HepG2 (cell line): Measurements from ENCODE around the gene TUFM.

Experiments
- EZH2 ChIP-seq: conservative IDR thresholded peaks from 2 replicates; pipeline ENCODE4 v1.6.1; 2012; ENCODE audit warnings: mild to moderate bottlenecking, low read depth, low read length, moderate library complexity
- GTF3A ChIP-seq: sonication (generic); formaldehyde crosslinking; conservative IDR thresholded peaks from 2 replicates; pipeline ENCODE4 v1.4.0; 2020; ENCODE audit warnings: mild to moderate bottlenecking, missing genetic modification reagents
- HNF4A ChIP-seq: sonication (generic); formaldehyde crosslinking; IDR thresholded peaks from 2 replicates; pipeline ENCODE4 v1.4.0; 2020; ENCODE audit warnings: missing genetic modification reagents
- KMT2B ChIP-seq: IDR thresholded peaks from 2 replicates; pipeline ENCODE4 v1.6.1; 2016; ENCODE audit warnings: missing genetic modification reagents, missing compliant biosample characterization
- NCOA2 ChIP-seq: sonication (generic); formaldehyde crosslinking; IDR thresholded peaks from 2 replicates; pipeline ENCODE4 v1.8.0; 2022; ENCODE audit warnings: inconsistent platforms
- POLR2A ChIP-seq, 2 experiments: IDR thresholded peaks; 2 replicates each; pipeline ENCODE4 v1.6.1; 2011; ENCODE audit warnings: low read depth in 2 of 2, low read length in 2 of 2, mild to moderate bottlenecking in 1 of 2, moderate library complexity in 1 of 2; ENCODE audit not compliant: insufficient read depth in 1 of 2
- THAP11 ChIP-seq: IDR thresholded peaks from 2 replicates; pipeline ENCODE4 v1.6.1; 2016; ENCODE audit warnings: missing biosample characterization, missing genetic modification reagents
- ZNF230 ChIP-seq: sonication (generic); formaldehyde crosslinking; IDR thresholded peaks from 2 replicates; pipeline ENCODE4 v1.4.0; 2020; ENCODE audit warnings: mild to moderate bottlenecking, missing genetic modification reagents
- ZNF24 ChIP-seq: fragments of 450-650 bp; IDR thresholded peaks from 2 replicates; pipeline ENCODE4 v1.6.1; 2017; ENCODE audit warnings: antibody characterized with exemption, mild to moderate bottlenecking
- ZNF660 ChIP-seq: sonication (generic); formaldehyde crosslinking; IDR thresholded peaks from 2 replicates; pipeline ENCODE4 v1.5.1; 2020; ENCODE audit warnings: mild to moderate bottlenecking, low read depth, missing genetic modification reagents, borderline replicate concordance
- ZNF839 ChIP-seq: sonication (generic); formaldehyde crosslinking; IDR thresholded peaks from 2 replicates; pipeline ENCODE4 v1.4.0; 2020; ENCODE audit warnings: missing genetic modification reagents, mild to moderate bottlenecking, borderline replicate concordance
- TF ChIP-seq, protein P1 (sequence below): sonication (generic); formaldehyde crosslinking; IDR thresholded peaks from 2 replicates; pipeline ENCODE4 v1.5.0; 2020; ENCODE audit warnings: mild to moderate bottlenecking, missing genetic modification reagents, moderate library complexity
- TF ChIP-seq, protein P2 (sequence below): IDR thresholded peaks from 2 replicates; pipeline ENCODE4 v1.6.1; 2016

DNA sequence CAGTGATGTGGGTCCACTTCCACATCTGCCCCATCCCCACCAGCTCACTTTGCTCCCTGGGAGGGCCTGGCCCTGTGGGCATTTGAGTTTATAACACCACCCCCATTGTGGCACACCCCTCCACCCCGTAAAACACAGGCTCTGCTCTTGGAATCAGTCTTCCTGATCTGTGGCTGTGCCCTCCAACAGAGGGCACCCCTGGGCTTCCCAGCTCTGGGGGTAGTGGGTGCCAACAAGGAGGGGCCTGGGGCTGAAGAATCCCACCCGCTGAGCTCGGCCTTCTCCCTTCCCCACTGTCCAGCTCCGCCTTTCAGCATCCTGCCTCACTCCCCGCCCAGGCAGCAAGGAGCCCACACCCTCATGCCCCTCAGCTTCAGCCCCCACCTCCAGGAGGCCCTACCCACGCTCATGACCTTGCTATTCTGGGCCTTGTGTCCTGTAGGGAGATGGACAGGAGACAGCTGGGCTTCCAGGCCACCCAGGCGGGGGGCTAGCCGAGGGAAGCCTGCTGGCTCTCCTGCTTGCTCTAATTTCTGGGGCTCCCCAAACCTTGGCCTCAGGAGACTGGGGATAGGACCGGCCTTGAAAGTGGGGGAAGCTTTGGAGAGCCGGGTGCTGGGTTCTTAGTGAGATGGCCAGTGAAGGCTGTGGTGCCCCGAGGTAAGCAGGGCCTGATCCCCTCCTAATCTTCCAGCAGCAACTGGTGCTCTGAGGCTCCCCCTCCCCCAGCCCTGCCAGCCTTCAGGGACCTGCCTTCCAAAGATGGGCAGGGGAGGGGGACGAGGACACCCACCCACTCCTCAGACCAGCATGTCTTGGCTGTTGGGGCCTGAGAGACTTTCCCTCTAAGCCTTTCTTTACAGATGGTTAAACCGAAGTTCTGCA lies 29.2 kb upstream of the TUFM start:
- TF ChIP-seq HNF4A (CRISPR knock-in tag) (no peak), NCOA2 (CRISPR knock-in tag) (no peak), THAP11 (no peak), ZNF839 (CRISPR knock-in tag) (0 out of 2 replicates have a peak, but pooled peaks have one; percentile 1), GTF3A (CRISPR knock-in tag) (no peak), POLR2A (IDR thresholded peaks at IDR 0.05; ENCODE audit: insufficient read depth in 1 of 2, low read depth in 2 of 2, low read length in 2 of 2) (peak in 1 of 2 experiments; percentile 20; a peak in 1 of 4 replicates), EZH2 (no peak), ZNF24 (no peak), ZNF660 (CRISPR knock-in tag) (no peak), KMT2B (CRISPR knock-in tag) (no peak), ZNF230 (CRISPR knock-in tag) (no peak)
- TF ChIP-seq, protein P1, sequence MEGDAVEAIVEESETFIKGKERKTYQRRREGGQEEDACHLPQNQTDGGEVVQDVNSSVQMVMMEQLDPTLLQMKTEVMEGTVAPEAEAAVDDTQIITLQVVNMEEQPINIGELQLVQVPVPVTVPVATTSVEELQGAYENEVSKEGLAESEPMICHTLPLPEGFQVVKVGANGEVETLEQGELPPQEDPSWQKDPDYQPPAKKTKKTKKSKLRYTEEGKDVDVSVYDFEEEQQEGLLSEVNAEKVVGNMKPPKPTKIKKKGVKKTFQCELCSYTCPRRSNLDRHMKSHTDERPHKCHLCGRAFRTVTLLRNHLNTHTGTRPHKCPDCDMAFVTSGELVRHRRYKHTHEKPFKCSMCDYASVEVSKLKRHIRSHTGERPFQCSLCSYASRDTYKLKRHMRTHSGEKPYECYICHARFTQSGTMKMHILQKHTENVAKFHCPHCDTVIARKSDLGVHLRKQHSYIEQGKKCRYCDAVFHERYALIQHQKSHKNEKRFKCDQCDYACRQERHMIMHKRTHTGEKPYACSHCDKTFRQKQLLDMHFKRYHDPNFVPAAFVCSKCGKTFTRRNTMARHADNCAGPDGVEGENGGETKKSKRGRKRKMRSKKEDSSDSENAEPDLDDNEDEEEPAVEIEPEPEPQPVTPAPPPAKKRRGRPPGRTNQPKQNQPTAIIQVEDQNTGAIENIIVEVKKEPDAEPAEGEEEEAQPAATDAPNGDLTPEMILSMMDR = peak; percentile 54
- TF ChIP-seq, protein P2, sequence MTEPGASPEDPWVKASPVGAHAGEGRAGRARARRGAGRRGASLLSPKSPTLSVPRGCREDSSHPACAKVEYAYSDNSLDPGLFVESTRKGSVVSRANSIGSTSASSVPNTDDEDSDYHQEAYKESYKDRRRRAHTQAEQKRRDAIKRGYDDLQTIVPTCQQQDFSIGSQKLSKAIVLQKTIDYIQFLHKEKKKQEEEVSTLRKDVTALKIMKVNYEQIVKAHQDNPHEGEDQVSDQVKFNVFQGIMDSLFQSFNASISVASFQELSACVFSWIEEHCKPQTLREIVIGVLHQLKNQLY = no peak
